GM10266 (cell line): ENCODE measurements around the gene ABCA2.

Experiments
- DNase-seq: peaks from one replicate; pipeline ENCODE4 v3.0.0; 2012; ENCODE audit errors: extremely low spot score
- TF ChIP-seq, protein P1 (sequence below): IDR thresholded peaks from 2 replicates; pipeline ENCODE4 v1.5.1; 2012; ENCODE audit warnings: mild to moderate bottlenecking, low read depth; ENCODE audit not compliant: control insufficient read depth, insufficient read depth; ENCODE audit errors: missing control alignments

Gene ABCA2

DNA sequence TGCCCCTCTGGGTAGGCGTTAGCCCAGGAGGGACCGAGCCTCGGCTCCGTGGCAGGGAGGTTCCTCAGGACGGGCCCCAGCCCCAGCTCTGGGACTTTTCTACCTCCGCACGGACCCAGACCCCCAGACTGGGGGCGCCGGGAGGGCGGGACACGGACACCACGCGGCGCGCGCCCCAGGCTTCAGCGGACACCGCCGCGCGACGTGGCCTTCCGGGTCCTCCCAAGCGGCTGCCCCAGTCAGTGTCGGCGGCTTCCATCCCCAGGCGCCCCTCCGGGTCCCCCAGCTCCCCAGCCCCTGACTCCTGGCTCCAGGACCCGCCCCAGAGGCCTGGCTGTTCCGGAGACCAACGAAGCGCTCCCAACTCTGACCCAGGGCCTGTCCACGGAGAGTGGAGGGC lies 42.2 kb downstream of the ABCA2 start:
- DNase-seq, result no peak
- TF ChIP-seq, protein P1, sequence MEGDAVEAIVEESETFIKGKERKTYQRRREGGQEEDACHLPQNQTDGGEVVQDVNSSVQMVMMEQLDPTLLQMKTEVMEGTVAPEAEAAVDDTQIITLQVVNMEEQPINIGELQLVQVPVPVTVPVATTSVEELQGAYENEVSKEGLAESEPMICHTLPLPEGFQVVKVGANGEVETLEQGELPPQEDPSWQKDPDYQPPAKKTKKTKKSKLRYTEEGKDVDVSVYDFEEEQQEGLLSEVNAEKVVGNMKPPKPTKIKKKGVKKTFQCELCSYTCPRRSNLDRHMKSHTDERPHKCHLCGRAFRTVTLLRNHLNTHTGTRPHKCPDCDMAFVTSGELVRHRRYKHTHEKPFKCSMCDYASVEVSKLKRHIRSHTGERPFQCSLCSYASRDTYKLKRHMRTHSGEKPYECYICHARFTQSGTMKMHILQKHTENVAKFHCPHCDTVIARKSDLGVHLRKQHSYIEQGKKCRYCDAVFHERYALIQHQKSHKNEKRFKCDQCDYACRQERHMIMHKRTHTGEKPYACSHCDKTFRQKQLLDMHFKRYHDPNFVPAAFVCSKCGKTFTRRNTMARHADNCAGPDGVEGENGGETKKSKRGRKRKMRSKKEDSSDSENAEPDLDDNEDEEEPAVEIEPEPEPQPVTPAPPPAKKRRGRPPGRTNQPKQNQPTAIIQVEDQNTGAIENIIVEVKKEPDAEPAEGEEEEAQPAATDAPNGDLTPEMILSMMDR, result no peak

DNA sequence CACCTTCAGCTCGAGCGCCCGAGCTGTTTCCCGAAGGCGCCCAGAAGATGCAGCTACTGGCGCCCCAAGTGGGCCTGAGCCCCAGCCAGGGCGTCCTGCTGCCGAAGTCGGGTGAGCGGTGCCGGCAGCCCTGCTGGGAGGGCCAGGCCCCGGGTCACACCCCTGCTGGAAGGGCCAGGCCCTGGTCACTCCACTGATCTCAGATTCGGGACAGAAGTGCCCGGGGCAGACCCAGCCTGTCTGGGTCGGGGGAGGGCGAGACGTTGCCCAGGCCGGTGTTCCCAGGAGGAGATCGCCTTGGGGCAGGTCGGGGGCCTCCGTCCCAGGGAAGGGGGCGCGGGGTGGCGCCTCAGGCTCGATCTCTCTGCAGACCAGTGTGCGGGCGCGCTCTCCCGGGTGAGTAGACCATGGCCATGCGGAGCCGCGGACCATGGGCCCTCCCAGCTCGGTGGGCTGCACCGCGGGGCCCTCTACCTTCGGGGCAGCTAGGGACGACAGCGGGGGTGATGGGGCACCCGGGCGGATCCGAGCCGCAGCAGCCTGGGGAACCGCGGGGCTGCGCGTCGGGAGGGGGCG lies 42.9 kb downstream of the ABCA2 start:
- DNase-seq, result no peak
- TF ChIP-seq, protein P1, result no peak

DNA sequence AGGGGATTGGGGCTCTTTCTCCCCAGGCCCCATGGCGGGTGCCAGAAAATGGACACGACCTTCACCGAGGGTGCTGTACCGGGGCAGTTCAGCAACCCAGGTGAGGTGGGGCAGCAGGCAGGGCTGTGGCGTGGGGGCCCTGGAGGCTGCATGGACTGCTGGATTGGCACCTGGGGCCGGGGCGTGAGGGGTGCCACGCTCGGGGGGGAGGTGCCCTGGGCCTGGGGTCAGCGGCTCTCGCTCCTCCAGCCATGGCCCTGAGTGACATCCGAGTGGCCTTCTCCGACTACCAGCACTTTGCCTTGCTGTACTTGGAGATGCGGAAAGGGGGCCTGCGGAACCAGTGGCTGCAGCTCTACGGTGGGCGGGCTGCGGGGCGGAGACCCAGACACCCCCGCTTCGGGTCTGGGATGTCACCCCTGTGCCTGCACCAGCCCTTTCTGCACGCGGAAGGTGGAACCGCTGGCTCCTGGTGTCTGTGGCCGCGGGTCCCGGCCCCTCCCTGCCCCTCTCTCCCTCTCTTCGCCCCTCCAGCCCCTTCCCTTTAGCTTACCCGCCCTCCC lies 43.5 kb downstream of the ABCA2 start:
- DNase-seq, result no peak
- TF ChIP-seq, protein P1, result no peak

DNA sequence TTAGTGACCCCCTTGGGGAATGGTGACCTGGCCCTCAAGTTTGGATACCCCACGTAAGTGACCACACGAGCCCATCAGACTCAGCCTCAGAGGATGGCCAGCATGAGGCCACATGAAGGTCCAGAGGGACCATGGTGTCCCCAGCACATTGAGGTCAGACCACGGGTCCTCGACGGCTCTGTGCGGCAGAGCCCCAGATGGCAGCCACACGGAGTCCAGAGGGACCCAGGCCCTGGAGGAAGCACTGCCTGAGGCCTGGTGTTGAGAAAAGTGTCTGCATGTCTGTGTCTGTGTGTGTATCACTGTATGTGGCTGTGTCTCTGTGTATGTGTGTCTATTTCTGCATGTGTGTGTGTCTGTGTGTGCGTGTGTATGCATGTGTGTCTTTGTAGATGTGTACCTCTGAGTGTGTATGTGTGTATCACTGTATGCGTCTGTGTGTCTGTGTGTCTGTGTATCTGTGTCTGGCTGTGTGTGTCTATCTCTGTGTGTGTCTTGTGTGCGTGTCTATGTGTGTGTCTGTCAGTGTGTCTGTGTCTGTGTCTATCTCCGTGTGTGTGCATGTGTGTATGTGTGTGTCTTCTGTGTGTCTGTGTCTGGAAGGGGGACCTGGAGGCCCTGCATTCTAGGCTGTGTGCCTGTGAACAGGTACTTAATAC lies 44.3 kb downstream of the ABCA2 start:
- TF ChIP-seq, protein P1, result no peak
- no peak for DNase-seq

DNA sequence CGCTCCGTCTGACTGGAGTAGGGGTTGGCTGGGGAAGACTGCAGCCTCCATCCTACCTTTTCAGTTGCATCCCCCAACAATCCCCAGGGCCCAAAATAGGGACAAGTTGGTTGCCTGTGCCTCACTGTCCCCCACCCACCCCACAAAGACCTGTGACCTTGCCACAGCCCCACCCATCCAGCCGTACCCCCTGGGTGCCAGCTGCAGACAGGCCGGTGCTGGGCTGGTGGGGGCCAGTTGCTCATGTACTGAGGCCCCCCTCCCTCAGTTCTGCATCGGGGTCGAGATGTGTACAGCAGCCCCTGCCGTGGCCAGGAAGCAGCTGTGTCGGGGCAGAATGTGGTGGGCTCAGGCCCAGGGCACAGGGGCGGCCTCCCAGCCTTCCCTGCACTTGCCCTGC lies 44.9 kb downstream of the ABCA2 start:
- DNase-seq, result no peak

DNA sequence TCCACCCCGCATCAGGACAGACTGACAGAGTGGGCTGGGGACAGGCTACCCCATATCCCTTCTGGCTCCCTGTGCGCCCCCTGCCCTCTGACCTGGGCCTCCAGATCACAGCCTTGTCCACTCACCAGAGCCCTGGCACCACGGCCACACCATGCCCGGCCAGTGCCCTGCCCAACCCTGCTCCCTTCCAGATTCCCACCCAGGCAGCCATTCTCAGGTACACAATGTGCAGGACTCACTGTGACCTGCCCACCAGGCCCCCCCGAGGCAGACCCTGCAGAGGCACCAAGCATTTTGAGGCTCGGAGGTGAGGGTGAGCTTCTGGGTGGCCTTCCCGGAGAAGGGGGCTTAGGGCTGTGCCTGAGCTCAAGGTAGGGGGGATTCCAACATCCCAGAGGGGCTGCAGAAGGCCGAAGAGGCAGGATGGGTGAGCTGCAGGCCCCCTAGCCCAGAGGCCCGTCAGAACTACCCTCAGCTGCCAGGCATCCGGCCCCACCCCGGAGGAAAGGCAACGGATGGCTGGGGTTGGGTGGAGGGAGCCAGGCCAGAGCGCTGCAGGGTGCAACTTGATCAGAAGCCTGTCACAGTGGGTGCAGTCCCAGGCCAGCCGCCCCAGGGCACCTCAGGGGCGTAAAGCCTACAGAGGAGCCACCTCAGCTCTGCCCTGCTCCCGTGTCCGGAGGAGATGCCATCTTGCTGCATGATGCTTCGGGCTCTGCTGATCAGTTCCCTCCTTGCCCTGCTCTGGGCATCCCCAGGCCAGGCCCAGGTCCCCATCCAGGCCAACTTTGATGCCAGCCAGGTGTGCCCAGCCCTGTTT lies 45.6 kb downstream of the ABCA2 start, which contains the start of gene LCNL1:
Gene LCNL1 (plus strand): TSS at position 762 of the 820 bp plus-strand sequence. CDS start 594 bp downstream, outside the sequence.
- TF ChIP-seq, protein P1, result no peak
- DNase-seq, result no peak

More for the DNA sequence above, 44.9 kb downstream of the ABCA2 start:
- TF ChIP-seq, protein P1, result no peak
